ENCODE data around the gene ZNF385D. TPM values are rescaled to one million over a fixed set of nuclear protein-coding genes. Genes with fewer than 3 reads are reported as not detected.
A peak's percentile ranks its signal among the peaks of the same experiment; 100 is the strongest.

Gene ZNF385D
- total RNA-seq, 6 experiments from 2014 or later = 0.06 to 2.7 (median 0.59) TPM; not detected in 1

DNA sequence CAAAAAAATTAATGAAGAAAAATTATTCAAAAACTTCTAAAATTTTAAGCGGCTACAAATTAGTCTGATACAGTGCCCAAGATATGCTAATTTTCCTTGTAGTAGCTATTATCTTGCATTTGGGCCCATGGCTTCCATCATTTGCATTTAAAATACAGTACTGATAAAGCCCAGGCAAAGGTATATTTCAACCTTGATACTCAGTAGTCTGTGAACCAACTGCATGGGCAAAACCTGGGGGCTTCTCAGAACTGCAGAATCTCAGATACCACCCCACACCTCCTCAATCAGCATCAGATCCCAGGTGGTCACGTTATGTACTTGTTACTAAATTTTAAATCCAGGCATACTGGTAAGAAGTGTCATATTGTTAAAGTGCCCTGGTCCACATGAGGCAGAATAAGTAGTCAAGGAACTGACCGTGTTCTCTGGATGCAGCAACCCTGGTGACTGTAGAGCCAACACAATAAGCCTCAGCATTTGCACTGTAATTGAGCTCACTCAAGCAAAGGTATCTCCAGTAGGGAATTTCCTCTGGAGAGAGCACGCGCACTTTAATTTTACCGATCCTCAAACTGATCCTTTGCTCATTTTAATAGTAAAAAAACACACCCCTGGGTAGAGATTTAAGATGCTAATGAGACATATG is 31.9 kb downstream of the ZNF385D start:
- 64% methylated on average over 4 of the region's 6 CpGs for WGBS (ENCODE audit: insufficient coverage, low coverage, low lambda C conversion rate, missing lambda C conversion rate)
- TF ChIP-seq POLR2A (IDR thresholded peaks at IDR 0.05) = no peak
- TF ChIP-seq, protein P1, sequence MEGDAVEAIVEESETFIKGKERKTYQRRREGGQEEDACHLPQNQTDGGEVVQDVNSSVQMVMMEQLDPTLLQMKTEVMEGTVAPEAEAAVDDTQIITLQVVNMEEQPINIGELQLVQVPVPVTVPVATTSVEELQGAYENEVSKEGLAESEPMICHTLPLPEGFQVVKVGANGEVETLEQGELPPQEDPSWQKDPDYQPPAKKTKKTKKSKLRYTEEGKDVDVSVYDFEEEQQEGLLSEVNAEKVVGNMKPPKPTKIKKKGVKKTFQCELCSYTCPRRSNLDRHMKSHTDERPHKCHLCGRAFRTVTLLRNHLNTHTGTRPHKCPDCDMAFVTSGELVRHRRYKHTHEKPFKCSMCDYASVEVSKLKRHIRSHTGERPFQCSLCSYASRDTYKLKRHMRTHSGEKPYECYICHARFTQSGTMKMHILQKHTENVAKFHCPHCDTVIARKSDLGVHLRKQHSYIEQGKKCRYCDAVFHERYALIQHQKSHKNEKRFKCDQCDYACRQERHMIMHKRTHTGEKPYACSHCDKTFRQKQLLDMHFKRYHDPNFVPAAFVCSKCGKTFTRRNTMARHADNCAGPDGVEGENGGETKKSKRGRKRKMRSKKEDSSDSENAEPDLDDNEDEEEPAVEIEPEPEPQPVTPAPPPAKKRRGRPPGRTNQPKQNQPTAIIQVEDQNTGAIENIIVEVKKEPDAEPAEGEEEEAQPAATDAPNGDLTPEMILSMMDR (IDR thresholded peaks at IDR 0.05) = no peak
- no peaks in the 10 kb centered on the region for H3K36me3 ChIP-seq
- DNase-seq (no peak), ATAC-seq (no peak)
- no peaks in the 10 kb centered on the region for H3K27me3 ChIP-seq
- intact Hi-C loops (cut with DNase I) = no loop called here
- no peak overlapping the region for H3K27ac ChIP-seq
- H3K4me1 ChIP-seq = no peaks in the 10 kb centered on the region
- no peak overlapping the region for H3K4me3 ChIP-seq
- no peaks in the 10 kb centered on the region for H3K9me3 ChIP-seq

DNA sequence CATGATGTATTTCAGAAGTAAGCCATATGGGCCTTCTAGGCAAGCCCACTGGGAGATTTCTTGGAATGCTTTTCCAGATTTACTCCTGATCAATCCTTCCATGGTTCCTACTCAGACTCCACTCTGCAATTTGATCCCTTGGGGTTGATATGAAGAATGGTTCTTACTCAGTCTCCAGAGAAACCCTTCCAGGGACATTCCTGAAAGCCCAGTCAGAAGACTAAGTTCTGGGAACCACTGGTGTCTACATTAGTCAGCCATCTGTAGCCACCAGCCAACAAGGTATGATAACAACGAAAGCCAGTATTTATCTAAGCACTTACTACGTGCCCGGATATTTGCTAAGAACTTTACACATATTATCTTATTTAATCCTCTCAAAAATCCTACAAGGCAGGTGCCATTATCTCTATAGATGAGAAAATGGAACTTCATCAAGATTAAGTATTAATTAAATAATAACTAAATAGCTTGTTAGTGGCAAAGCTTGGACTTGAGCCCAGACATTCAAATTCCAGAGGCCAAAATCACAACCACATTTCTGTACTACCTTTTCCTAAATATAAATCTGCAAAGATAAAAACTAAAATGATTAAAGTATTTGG is 32.7 kb downstream of the ZNF385D start:
- Histone ChIP-seq H3K27ac (no peak overlapping the region), H3K4me3 (no peak overlapping the region), H3K36me3 (no peaks in the 10 kb centered on the region), H3K27me3 (no peaks in the 10 kb centered on the region), H3K4me1 (no peaks in the 10 kb centered on the region), H3K9me3 (no peaks in the 10 kb centered on the region)
- peak in 1 of 4 donors; percentile 52 for ATAC-seq
- intact Hi-C loops (cut with DNase I) = no loop called here
- 72% methylated on average over 3 of the region's 3 CpGs for WGBS (ENCODE audit: insufficient coverage, low coverage, low lambda C conversion rate, missing lambda C conversion rate)
- no peak for DNase-seq
- no peak for TF ChIP-seq POLR2A (IDR thresholded peaks at IDR 0.05)
- TF ChIP-seq, protein P1 (IDR thresholded peaks at IDR 0.05) = no peak

DNA sequence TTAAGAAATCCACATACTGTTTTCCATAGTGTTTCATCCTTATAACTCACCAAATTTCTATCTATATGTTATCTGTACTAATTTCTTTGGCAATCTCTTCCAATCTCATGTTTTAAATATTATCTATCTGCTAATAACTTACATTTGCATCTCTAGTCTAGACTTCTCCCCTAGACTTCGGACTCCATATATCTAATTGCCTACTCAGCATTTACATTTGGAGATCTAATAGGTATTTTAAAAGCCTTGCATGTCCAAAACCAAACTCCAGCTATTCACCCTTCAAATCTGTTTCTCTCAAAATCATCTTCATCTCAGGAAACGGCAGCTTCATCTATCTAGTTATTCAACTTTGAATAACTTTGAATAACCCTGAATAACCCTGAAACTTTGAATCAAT is 35.3 kb downstream of the ZNF385D start:
- H3K36me3 ChIP-seq = no peaks in the 10 kb centered on the region
- H3K4me1 ChIP-seq = no peaks in the 10 kb centered on the region
- no peak overlapping the region for H3K4me3 ChIP-seq
- no peaks in the 10 kb centered on the region for H3K27me3 ChIP-seq
- intact Hi-C loops (cut with DNase I) = no loop called here
- H3K9me3 ChIP-seq = no peaks in the 10 kb centered on the region
- no peak overlapping the region for H3K27ac ChIP-seq
- no peak for DNase-seq
- no peak for ATAC-seq
- TF ChIP-seq, protein P1 (IDR thresholded peaks at IDR 0.05) = no peak
- no peak for TF ChIP-seq POLR2A (IDR thresholded peaks at IDR 0.05)
- WGBS (ENCODE audit: insufficient coverage, low coverage, low lambda C conversion rate, missing lambda C conversion rate) = 45% methylated on average over 2 of the region's 2 CpGs

DNA sequence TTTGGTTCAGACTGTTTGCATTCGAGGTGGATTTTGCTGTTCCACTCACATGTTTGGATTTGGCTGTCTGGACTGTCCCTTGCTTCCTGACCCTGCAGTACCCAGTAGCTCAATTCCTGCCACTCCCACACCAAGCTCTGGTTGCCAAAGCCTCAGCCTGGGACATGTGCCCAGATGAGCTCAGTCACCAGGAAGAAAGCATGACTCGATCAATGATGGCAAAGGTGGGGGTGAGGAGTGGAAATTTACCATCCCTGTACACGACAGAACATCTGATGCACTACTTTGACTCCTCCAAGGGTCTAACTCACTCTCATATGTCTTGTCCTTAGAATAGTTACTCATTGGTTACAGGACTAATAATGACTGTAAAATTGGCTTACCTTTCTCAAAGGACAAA is 45.2 kb downstream of the ZNF385D start:
- no peak overlapping the region for H3K4me3 ChIP-seq
- no peaks in the 10 kb centered on the region for H3K4me1 ChIP-seq
- no peaks in the 10 kb centered on the region for H3K27me3 ChIP-seq
- WGBS (ENCODE audit: insufficient coverage, low coverage, low lambda C conversion rate, missing lambda C conversion rate) = 18% methylated on average over 3 of the region's 3 CpGs
- TF ChIP-seq POLR2A (IDR thresholded peaks at IDR 0.05) = no peak
- TF ChIP-seq, protein P1 (IDR thresholded peaks at IDR 0.05) = no peak
- intact Hi-C loops (cut with DNase I) = no loop called here
- peak; percentile 98 to 100 (median 99) for ATAC-seq
- peak overlapping the region; percentile 30 to 64 (median 43) for H3K27ac ChIP-seq
- peak; percentile 80 to 94 (median 91) for DNase-seq
- no peaks in the 10 kb centered on the region for H3K36me3 ChIP-seq
- no peaks in the 10 kb centered on the region for H3K9me3 ChIP-seq

Data from right lobe of liver (tissue), 6 donors.